GM18511 (cell line): Measurements from ENCODE around the gene TMEM106A.
"Not testable (repeated sequence)": the region's sequence is repeated elsewhere in the genome, so short reads cannot be mapped to it uniquely, and the experiment has no call there.

Experiments
- ATAC-seq: cut with Tn5 transposase; IDR thresholded peaks from one replicate; pipeline ENCODE4 v1.9.1; 2021; ENCODE audit warnings: mild to moderate bottlenecking, moderate library complexity; ENCODE audit not compliant: unreplicated experiment

The TMEM106A gene

GRCh38 chr17:43215341-43215740 is 3.7 kb downstream of the TMEM106A start:
- no peak for ATAC-seq

DNA sequence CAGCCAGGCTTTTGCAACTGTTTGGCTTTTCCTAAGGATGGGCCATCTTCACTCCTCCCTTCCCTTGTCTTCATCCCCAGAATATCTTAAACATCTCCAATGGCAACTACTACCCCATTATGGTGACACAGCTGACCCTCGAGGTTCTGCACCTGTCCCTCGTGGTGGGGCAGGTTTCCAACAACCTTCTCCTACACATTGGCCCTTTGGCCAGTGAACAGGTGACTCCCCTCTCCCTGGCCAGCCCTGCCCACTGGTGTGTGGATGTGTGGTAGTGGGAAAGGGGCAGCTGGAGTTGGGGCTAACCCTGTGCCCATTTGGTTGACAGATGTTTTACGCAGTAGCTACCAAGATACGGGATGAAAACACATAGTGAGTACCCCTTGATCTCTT is 4.7 kb downstream of the TMEM106A start:
- no peak for ATAC-seq

- no peak for ATAC-seq
Measured at GRCh38 chr17:43216762-43217613, 5.3 kb downstream of the TMEM106A start.

GRCh38 chr17:43217614-43218087 is 6.0 kb downstream of the TMEM106A start:
- ATAC-seq: no peak

DNA sequence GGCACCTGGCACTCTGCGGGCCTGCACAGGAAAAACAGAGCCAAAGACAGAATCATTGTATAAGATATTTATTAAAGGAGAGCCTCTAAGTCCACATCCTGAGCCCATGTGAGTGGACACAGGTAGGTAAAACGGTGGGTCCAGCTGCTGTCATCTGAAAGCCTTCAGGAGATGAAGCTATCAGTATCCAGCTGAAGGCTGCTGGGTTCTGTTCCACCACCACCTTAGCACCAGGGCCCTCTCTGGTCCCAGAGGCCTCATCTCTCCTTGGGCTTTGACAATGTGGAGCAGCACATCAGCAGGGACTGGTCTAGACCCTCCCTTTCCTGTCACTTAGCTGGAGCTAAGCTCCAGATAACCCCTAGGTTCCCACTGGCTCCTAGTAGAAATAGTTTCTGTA is 7.3 kb downstream of the TMEM106A start:
- ATAC-seq: no peak

DNA sequence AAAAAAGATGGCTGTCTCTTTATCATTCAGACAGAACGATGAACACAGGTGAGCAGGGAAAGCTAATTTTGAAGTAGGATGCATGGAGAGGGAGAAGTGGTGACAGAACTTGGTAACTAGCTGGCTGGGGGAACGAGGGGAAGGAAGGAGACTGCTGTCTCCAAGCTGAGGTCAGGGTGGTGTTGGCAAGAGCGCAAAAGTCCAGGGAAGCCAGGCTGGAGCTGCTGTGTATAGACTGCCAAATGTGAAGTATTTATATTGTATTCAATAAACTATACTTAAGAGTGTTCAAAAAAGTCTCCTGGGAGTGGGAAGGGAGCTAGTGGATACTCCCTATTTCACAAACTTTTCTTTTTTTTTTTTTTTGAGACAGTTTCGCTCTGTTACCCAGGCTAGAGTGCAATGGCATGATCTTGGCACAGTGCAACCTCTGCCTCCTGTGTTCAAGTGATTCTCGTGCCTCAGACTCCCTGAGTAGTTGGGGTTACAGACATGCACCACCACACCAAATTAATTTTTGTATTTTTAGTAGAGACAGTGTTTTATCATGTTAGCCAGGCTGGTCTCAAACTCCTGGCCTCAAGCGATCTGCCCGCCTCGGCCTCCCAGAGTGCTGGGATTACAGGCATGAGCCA is 8.2 kb downstream of the TMEM106A start:
- ATAC-seq: no peak

DNA sequence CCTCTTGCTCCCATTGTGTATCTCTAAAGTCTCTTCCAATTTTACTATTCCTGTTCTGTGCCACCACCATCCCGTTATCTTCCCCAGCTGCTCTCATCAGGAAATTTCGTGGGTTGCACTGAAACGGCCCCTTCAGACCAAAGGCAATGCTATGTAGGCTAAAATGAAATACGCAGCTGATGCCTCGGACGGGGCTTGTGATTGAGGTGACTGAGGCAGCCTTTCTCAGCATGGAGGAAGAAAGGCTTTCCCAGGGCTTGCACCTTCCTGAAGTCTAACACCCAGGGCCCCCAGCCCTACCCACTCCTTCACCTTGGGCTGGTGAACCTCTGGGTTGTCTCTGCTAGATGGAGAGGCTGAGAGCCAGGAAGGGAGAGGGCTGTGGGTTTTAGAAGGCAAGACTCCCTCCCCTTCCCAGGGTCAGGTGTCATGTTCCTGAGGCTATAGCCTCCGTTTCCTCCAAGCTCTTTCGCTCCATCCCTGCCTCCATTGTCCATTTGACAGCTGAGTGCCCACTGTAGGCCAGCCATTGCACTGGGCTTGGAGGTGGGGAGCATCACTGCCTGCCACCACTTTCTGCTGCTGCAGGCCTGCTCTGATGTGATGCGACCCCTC is 8.9 kb downstream of the TMEM106A start:
- no peak for ATAC-seq

- ATAC-seq: no peak
Measured at GRCh38 chr17:43224146-43224705, 12.6 kb downstream of the TMEM106A start.

DNA sequence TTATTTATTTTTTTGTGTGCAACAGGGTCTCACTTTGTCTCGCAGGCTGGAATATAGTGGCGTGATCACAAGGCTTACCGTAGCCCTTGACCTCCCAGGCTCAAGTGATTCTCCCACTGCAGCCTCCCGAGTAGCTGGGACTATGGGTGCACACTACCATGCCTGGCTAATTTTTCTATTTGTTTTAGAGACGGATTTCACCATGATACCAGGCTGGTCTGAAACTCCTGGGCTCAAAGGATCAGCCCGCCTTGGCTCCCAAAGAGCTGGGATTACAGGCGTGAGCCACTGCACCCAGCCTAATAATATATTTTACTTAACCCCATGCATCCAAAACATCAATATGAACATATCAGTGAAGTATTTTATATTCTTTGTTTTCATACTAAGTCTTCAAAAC is 14.7 kb downstream of the TMEM106A start:
- no peak for ATAC-seq

- not testable (repeated sequence) for ATAC-seq
Measured at GRCh38 chr17:43228020-43228782, 16.5 kb downstream of the TMEM106A start, which contains the start of gene CCDC200. Gene CCDC200 (minus strand): TSS chr17:43228623. CDS start chr17:43228554, 69 bp downstream.

GRCh38 chr17:43231205-43232020 is 19.7 kb downstream of the TMEM106A start:
- not testable (repeated sequence) for ATAC-seq

DNA sequence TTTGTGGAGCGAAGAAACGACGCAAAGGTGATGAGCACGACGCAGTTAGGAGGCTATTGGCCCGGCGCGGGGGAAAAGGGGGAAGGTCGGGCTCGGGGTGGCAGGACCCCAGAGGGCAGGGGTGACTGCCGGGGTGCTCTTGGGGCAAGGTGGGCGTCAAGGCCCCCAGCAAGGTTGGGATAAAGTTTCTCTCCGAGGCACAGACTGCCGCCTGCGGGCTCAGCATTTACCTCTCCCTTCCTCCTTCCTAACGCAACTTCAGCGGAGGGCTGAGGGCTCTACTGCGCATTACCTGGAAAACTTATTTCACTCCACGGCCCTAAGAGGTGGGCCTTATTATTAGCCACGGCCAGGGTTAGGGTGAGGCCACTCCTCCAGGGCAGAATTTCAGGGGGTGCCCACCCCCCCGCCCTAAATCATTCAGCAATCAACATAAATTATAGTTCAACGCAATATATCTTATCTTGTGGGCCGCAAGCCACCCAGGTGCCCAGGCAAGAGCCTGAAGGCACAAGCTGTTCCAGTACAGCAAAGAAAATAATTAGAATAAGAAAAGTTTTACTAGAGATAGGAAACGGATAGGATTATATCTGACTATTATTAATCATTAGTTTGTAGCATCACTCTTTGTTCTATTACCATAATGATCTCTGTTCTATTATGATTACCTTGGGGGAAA is 20.5 kb downstream of the TMEM106A start:
- ATAC-seq: not testable (repeated sequence)

- ATAC-seq: not testable (repeated sequence)
Measured at GRCh38 chr17:43233263-43233662, 21.6 kb downstream of the TMEM106A start.

DNA sequence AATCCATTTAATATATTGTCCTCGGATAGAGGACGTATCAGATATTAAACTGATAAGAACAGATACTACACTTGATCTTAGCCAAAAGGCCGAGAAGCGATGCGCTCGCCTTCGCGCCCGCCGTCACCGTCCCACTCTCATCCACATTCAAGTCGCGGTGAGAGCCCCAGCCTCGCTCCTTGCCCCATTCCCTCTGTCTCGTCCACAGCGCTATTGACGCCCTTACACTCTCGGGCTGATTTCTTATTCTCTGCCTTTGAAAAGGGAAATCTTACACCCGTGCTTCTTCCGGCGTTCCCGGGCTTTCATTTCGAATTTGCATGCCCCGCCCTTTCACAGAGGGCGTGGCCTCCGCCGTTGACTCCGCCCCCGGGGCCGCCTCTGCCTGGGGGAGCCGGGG is 22.2 kb downstream of the TMEM106A start, which contains the start of gene RNU2-1:
Gene RNU2-1 (minus strand): TSS at position 101 of the 400 bp plus-strand sequence.
- ATAC-seq: not testable (repeated sequence)

GRCh38 chr17:43239597-43239996 is 27.9 kb downstream of the TMEM106A start:
- ATAC-seq: not testable (repeated sequence)

DNA sequence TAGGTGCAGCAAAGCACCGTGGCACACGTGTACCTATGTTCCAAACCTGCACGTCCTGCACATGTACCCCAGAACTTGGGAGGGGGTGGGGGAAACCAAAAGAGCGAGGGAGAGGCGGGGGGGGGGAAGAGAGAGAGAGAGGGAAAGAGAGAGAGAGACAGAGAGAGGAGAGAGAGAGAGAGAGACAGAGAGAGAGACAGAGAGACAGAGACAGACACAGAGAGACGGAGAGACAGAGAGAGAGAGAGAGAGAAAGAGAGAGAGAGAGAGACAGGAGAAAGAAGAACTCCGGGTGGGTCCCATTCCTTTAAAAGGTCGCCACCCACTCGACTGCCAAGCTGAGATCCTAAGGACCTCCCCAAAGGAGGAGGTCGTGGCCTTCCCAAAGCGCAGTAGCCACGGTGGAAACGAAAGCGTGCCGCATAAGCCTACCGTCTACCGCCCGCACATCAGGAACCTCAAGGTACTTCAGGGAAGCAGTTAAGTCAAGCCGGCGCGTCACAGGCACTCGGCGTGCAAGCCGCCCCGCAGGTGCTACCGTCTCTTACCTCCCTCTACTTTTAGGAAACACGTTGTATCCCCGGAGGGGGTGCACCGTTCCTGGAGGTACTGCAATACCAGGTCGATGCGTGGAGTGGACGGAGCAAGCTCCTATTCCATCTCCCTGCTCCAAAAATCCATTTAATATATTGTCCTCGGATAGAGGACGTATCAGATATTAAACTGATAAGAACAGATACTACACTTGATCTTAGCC is 29.1 kb downstream of the TMEM106A start:
- not testable (repeated sequence) for ATAC-seq

DNA sequence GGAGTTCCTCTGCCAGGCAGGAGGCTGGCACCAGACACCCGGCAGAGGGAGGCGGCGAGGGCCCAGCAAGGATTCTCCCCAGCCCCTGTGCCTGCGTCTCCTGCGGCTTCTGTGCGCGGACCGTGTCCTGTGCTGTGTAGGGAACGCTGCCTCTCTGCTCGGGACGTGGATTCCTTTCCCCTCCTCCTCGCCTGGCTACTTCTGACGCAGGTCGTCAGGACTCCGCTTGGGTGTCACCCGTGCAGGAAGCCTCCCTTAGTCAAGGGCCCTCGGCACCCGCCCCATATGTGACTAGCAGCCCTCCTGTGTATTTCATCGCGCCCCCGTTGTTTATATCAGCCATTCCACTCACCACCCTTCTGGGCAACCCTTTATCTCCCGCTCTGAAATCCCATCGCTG is 34.8 kb downstream of the TMEM106A start:
- not testable (repeated sequence) for ATAC-seq
